ENCODE data around the gene OR8K5. TPM values are rescaled to one million over a fixed set of nuclear protein-coding genes. Genes with fewer than 3 reads are reported as not detected.
"Not testable (repeated sequence)": the region's sequence is repeated elsewhere in the genome, so short reads cannot be mapped to it uniquely, and the experiment has no call there.

OR8K5 gene, protein sequence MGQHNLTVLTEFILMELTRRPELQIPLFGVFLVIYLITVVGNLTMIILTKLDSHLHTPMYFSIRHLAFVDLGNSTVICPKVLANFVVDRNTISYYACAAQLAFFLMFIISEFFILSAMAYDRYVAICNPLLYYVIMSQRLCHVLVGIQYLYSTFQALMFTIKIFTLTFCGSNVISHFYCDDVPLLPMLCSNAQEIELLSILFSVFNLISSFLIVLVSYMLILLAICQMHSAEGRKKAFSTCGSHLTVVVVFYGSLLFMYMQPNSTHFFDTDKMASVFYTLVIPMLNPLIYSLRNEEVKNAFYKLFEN
- total RNA-seq (2014; rRNA removed; shearing (Covaris generic)), result not detected in 2 replicates

DNA sequence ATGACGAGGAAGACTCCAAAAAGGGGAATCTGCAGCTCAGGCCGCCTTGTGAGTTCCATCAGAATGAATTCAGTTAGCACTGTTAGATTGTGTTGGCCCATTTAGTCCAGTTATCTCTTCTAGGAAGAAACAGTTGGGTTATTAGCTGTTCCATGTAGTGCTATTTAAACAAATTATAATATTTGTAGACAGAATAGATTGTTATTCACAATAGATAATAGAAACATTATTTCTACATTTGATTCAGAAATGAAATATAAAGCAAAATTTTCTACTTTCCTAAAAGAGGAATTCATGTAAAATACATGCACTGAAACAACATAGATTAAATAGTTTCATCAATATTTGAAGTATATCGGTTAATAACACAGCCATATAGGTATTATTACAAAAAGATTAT lies at the start of gene OR8K5:
TSS of gene OR8K5 (minus strand) at position 101 of the 400 bp plus-strand sequence. CDS start at position 101, 0 bp downstream.
- DNase-seq (ENCODE audit: low read depth in 1 of 2, low spot score in 2 of 2), result no peak
- Histone ChIP-seq H3K27ac (no peak within 1 kb of the TSS), H3K9me3 (replicated peaks) (0 out of 2 replicates have a peak, but pooled peaks cover 2% of the 10 kb centered on the region), H3K27me3 (replicated peaks) (no peaks in the 10 kb centered on the region), H3K36me3 (no peaks in the 10 kb centered on the region), H3K4me3 (no peak within 1 kb of the TSS), H3K4me1 (replicated peaks) (no peaks in the 10 kb centered on the region)

DNA sequence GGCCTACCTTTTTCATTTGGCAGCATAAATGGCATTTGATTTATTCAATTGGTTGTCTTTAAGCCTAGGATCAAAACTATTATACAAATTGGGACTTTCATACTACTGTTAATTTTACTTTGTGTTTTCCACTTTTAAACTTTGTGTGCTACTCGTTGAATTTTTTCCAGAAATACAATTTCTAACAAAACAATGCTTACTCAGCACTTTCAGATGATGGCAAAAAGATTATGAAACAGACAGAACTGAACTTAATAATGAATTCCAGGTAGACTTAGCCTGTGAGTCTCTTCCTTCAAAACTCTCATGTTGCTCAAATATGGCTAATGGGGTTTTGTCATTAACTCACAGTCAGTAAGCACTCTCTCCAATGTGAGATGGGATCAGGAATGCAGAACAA lies 47.7 kb upstream of the OR8K5 start:
- DNase-seq (ENCODE audit: low read depth in 1 of 2, low spot score in 2 of 2), result no peak

DNA sequence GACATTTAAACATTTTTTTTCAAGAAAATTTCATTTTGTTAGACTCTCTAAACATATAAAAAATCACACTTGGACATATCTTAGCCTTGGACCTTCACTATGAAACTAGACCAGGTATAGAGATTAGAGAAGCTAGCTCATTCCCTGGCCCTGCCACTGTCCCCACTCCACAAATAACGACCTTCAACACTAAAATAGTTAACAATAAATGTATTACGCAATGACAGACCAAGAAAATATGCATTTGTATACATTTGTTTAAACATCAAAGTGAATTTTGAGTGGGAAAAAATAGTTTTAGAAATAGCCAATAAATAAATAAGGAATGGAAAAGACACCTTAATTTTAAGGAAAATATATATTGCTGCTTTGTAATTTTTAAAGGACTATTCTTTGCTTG lies 37.2 kb upstream of the OR8K5 start:
- H3K36me3 ChIP-seq, result no peaks in the 10 kb centered on the region
- DNase-seq (ENCODE audit: low read depth in 1 of 2, low spot score in 2 of 2), result no peak
- no peaks in the 10 kb centered on the region for H3K27me3 ChIP-seq (replicated peaks)
- H3K4me1 ChIP-seq (replicated peaks), result no peaks in the 10 kb centered on the region
- no peak overlapping the region for H3K4me3 ChIP-seq
- no peaks in the 10 kb centered on the region for H3K9me3 ChIP-seq (replicated peaks)
- no peak overlapping the region for H3K27ac ChIP-seq

More for the DNA sequence above, 47.7 kb upstream of the OR8K5 start:
- H3K36me3 ChIP-seq, result no peaks in the 10 kb centered on the region
- H3K27me3 ChIP-seq (replicated peaks), result no peaks in the 10 kb centered on the region
- H3K4me3 ChIP-seq, result no peak overlapping the region
- no peaks in the 10 kb centered on the region for H3K9me3 ChIP-seq (replicated peaks)
- H3K27ac ChIP-seq, result no peak overlapping the region
- no peaks in the 10 kb centered on the region for H3K4me1 ChIP-seq (replicated peaks)

DNA sequence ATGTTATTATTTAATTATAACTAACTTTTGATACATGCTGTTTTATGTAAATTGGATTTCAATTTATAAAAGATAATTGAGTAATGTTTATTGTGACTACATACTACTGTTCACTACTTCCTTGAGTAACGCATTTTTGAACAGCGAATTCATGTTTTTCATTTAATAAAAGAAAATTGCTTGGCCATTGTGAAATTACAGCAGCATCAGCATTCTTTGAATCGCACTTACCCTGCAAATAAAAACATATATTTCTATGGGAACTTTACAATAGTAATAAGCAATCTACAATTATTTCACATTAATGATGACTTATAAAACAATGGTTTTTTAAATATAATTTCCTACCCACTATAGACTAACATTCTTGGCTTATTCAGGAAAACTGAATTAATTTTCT lies 36.6 kb upstream of the OR8K5 start:
- H3K9me3 ChIP-seq (replicated peaks), result no peaks in the 10 kb centered on the region
- no peaks in the 10 kb centered on the region for H3K4me1 ChIP-seq (replicated peaks)
- DNase-seq (ENCODE audit: low read depth in 1 of 2, low spot score in 2 of 2), result no peak
- no peak overlapping the region for H3K4me3 ChIP-seq
- no peaks in the 10 kb centered on the region for H3K27me3 ChIP-seq (replicated peaks)
- H3K27ac ChIP-seq, result no peak overlapping the region
- H3K36me3 ChIP-seq, result no peaks in the 10 kb centered on the region

DNA sequence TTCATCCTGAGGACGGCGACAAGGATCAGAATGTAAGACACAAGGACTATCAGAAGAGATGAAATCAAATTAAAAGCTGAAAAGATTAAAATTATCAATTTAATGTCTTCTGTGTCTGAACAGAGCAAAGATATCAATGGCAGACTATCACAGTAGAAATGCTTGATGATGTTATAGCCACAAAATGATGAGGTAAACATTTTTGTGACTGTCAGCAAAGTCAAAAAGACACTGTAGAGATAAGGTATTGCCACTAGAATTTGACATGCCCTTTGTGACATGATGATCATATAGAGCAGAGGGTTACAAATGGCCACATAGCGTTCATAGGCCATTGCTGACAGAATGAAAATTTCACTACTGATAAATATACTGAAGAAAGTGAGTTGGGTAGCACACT lies 28.5 kb upstream of the OR8K5 start:
- no peaks in the 10 kb centered on the region; the same call in 1 of the 2 replicates for H3K9me3 ChIP-seq (replicated peaks)
- no peak overlapping the region for H3K4me3 ChIP-seq
- no peak overlapping the region for H3K27ac ChIP-seq
- no peak for DNase-seq (ENCODE audit: low read depth in 1 of 2, low spot score in 2 of 2)
- H3K27me3 ChIP-seq (replicated peaks), result no peaks in the 10 kb centered on the region
- no peaks in the 10 kb centered on the region for H3K36me3 ChIP-seq
- H3K4me1 ChIP-seq (replicated peaks), result no peaks in the 10 kb centered on the region

DNA sequence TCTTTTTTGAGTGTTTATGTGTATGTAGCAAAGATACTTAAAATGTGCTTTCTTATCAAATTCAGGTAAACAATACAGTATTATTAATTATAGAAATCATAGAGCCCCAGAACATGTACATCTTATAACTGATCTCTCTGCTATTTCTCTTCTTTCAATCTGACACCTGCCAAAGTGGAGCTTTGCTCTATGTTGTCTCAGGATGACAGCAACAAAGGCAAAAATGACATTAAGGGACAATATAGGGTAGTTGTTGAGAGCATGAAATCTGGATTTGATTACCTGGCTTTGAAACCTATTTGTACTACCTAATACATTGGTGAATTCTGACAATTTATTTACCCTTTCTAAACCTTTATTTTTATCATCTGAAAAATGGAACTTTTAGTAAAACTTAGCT lies 23.3 kb upstream of the OR8K5 start:
- Histone ChIP-seq H3K4me1 (replicated peaks) (no peaks in the 10 kb centered on the region), H3K4me3 (no peak overlapping the region), H3K36me3 (no peaks in the 10 kb centered on the region), H3K9me3 (replicated peaks) (peaks cover 3% of the 10 kb centered on the region; the same call in 1 of the 2 replicates), H3K27ac (no peak overlapping the region), H3K27me3 (replicated peaks) (no peaks in the 10 kb centered on the region)
- DNase-seq (ENCODE audit: low read depth in 1 of 2, low spot score in 2 of 2), result no peak

DNA sequence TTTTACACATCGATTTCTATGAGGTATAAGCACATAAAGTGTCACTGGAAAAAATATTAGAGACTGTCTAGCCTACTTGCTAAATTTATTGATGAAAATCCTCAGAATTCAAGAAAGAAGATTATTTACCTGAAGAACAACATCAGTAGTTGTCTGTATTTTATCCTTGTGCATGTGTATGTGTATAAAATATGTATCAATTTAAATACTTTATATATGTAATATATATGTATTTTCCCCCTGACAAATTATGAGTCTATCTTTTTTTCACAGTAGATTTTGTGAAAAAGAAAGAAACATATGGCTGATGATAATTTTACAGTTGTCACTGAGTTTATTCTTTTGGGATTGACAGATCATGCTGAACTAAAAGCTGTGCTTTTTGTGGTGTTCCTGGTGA lies 16.2 kb upstream of the OR8K5 start, which contains the start of gene OR5J2:
TSS of gene OR5J2 (plus strand) at position 301 of the 400 bp plus-strand sequence. CDS start at position 301, 0 bp downstream.
- Histone ChIP-seq H3K9me3 (replicated peaks) (0 out of 2 replicates have a peak, but pooled peaks cover 3% of the 10 kb centered on the region), H3K27me3 (replicated peaks) (no peaks in the 10 kb centered on the region), H3K4me3 (no peak within 1 kb of the TSS)

DNA sequence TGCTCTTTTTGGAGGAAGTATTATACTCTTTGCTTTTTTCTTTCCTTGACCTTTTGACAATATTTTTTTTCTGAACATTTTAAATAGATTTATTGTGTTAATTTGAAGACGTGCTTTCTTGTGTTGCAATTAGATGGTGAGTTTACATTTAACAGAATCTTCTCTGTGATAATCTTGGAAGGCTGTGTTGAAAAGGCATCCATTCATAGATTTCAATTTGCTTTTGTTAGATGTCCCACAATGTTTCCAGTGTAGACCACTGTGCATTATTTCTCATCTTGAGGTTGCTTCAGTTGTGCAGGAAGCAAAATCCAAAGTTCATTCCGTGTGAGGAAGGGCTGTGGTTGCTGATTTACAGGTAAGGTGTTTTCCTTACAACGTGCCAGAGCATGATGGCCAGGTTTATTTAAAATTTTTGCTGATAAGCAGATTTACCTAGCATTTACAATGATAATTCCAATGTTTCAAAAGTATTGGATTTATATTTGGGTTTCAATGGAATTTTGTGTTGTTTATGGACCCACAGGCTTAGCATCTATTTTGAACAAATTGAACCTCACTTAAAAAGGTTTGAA lies 12.2 kb upstream of the OR8K5 start:
- 0 out of 2 replicates have a peak, but pooled peaks cover 4% of the 10 kb centered on the region for H3K9me3 ChIP-seq (replicated peaks)
- H3K36me3 ChIP-seq, result no peaks in the 10 kb centered on the region
- no peak overlapping the region for H3K27ac ChIP-seq
- DNase-seq (ENCODE audit: low read depth in 1 of 2, low spot score in 2 of 2), result no peak
- no peak overlapping the region for H3K4me3 ChIP-seq
- no peaks in the 10 kb centered on the region for H3K4me1 ChIP-seq (replicated peaks)
- no peaks in the 10 kb centered on the region for H3K27me3 ChIP-seq (replicated peaks)

More for the DNA sequence above, 16.2 kb upstream of the OR8K5 start, which contains the start of gene OR5J2:
- H3K36me3 ChIP-seq, result no peaks in the 10 kb centered on the region
- no peaks in the 10 kb centered on the region for H3K4me1 ChIP-seq (replicated peaks)
- DNase-seq (ENCODE audit: low read depth in 1 of 2, low spot score in 2 of 2), result no peak
- no peak within 1 kb of the TSS for H3K27ac ChIP-seq

DNA sequence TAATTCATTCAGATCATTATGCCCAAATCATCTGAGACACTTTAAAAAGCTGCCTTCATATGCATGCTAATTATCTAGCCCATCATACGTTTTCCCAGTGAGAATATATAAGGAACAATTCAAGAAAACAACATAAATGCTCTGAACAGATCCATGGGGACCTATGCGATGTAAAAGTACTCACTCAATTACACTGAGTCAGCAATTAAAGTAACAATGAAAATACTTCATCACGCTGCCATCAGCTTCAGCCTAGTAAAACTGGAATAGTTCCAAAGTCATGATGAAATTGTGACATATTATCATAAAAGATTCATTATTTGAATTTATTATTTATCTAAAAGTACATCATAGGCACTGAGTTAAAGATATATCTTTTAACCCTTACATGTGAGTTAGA lies 3.7 kb upstream of the OR8K5 start:
- no peak for DNase-seq (ENCODE audit: low read depth in 1 of 2, low spot score in 2 of 2)
- H3K4me1 ChIP-seq (replicated peaks), result no peaks in the 10 kb centered on the region
- 0 out of 2 replicates have a peak, but pooled peaks cover 2% of the 10 kb centered on the region for H3K9me3 ChIP-seq (replicated peaks)
- H3K36me3 ChIP-seq, result no peaks in the 10 kb centered on the region
- no peak overlapping the region for H3K4me3 ChIP-seq
- no peak overlapping the region for H3K27ac ChIP-seq
- H3K27me3 ChIP-seq (replicated peaks), result no peaks in the 10 kb centered on the region

DNA sequence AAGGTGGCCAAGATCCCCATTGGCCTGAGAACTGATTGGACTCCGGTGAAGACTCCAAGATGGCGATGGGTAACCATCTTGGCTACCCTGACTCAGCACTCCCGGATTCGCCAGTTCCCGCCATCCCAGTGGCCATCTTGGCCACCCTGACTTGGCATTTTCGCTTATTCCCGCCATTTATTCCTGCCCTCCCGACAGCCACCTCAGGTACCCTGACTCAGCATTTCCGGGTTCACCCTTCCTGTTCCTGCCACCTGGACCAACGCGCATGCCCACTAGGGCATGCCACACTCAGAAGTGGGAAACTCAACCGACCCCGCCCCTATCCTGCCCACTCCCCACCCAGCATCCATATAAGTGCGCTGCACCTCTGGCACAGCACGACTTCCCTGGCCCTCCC lies 7.8 kb downstream of the OR8K5 start:
- Histone ChIP-seq H3K9me3 (replicated peaks) (0 out of 2 replicates have a peak, but pooled peaks cover 3% of the 10 kb centered on the region), H3K36me3 (no peaks in the 10 kb centered on the region), H3K4me1 (replicated peaks) (no peaks in the 10 kb centered on the region), H3K27ac (no peak overlapping the region), H3K4me3 (no peak overlapping the region), H3K27me3 (replicated peaks) (no peaks in the 10 kb centered on the region)
- DNase-seq (ENCODE audit: low read depth in 1 of 2, low spot score in 2 of 2), result no peak

DNA sequence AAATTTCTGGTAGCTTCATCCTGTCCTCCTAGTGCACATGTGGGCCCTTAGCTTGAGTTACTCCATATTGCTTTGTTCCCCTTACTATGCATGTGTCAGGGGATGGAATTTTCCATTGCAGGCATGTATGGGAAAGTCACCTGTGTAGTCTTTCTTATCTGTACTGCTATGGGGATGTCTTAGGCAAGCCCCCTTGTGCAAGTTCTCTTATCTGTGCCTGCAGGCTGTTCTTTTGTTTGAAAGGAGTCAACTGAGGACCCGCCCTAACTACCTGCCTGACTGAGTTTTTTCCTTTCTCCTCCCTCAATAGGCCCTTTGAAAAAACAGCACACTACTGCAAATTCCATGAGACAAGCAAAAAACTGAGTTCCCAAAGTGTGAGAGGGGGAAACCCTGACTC lies 8.7 kb downstream of the OR8K5 start:
- DNase-seq (ENCODE audit: low read depth in 1 of 2, low spot score in 2 of 2), result no peak
- Histone ChIP-seq H3K4me1 (replicated peaks) (no peaks in the 10 kb centered on the region), H3K4me3 (no peak overlapping the region), H3K27ac (no peak overlapping the region), H3K27me3 (replicated peaks) (no peaks in the 10 kb centered on the region), H3K9me3 (replicated peaks) (0 out of 2 replicates have a peak, but pooled peaks cover 3% of the 10 kb centered on the region), H3K36me3 (no peaks in the 10 kb centered on the region)

DNA sequence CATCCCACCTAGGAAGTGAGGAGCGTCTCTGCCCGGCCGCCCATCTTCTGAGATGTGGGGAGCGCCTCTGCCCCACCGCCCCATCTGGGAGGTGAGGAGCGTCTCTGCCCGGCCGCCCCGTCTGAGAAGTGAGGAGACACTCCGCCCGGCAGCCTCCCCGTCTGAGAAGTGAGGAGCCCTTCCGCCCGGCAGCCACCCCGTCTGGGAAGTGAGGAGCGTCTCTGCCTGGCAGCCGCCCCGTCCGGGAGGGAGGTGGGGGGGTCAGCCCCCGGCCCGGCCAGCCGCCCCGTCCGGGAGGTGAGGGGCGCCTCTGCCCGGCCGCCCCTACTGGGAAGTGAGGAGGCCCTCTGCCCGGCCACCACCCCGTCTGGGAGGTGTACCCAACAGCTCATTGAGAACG lies 16.4 kb downstream of the OR8K5 start:
- not testable (repeated sequence) for H3K36me3 ChIP-seq; H3K9me3 ChIP-seq (replicated peaks); DNase-seq (ENCODE audit: low read depth in 1 of 2, low spot score in 2 of 2); H3K27me3 ChIP-seq (replicated peaks); H3K4me1 ChIP-seq (replicated peaks); H3K4me3 ChIP-seq; H3K27ac ChIP-seq

DNA sequence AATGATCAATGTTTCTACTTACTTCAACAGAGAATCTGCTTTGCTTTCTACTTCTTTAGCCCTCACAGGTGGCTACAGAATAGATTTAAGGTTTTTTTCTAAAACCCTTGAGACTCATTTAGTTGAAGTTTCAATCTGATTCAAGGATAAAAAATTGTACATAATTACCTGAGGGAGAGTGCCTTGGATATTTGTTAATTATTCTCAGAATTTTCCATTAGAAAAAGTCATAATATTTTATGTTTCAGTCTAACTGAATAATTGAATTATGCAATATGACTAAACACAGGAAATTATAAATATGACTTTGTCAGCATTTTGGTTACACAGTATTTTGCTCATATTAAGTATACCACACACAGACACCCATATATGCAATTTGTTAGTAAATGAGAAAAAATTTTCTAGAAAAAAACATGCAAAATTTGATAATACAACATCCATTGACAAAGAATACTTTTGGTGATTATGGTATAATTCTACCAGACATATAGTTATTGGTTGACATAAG lies 19.9 kb downstream of the OR8K5 start, which contains the start of gene OR8J3:
TSS of gene OR8J3 (minus strand) at position 51 of the 511 bp plus-strand sequence. CDS start 2,483 bp downstream, outside the sequence.
- no peak for DNase-seq (ENCODE audit: low read depth in 1 of 2, low spot score in 2 of 2)
- Histone ChIP-seq H3K4me1 (replicated peaks) (no peaks in the 10 kb centered on the region), H3K36me3 (no peaks in the 10 kb centered on the region), H3K27ac (no peak within 1 kb of the TSS), H3K4me3 (no peak within 1 kb of the TSS), H3K9me3 (replicated peaks) (no peaks in the 10 kb centered on the region), H3K27me3 (replicated peaks) (no peaks in the 10 kb centered on the region)

DNA sequence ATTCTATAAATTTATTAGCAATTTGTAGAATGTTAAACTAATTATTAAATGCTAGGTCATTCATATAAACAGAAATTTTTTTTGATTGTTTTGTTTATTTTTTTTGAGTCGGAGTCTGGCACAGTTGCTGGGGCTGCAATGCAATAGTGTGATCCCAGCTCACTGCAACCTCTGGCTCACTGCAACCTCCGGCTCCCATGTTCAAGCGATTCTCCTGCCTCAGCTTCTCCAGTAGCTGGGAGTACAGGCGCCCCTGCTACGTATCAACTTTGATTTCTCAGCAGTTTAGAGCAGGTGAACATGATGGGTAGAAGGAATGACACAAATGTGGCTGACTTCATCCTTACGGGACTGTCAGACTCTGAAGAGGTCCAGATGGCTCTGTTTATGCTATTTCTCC lies 38.0 kb downstream of the OR8K5 start, which contains the start of gene OR8H3:
TSS of gene OR8H3 (plus strand) at position 301 of the 400 bp plus-strand sequence. CDS start at position 301, 0 bp downstream.
- H3K9me3 ChIP-seq (replicated peaks), result no peaks in the 10 kb centered on the region
- H3K4me3 ChIP-seq, result no peak within 1 kb of the TSS
- H3K27me3 ChIP-seq (replicated peaks), result no peaks in the 10 kb centered on the region
- no peaks in the 10 kb centered on the region for H3K4me1 ChIP-seq (replicated peaks)
- no peak for DNase-seq (ENCODE audit: low read depth in 1 of 2, low spot score in 2 of 2)
- H3K27ac ChIP-seq, result no peak within 1 kb of the TSS
- no peaks in the 10 kb centered on the region for H3K36me3 ChIP-seq

Data from SJSA1 (cell line).